GM19468 (cell line): ENCODE measurements around the gene NUDT21.
A peak's percentile ranks its signal among the peaks of the same experiment; 100 is the strongest.
"Not testable (repeated sequence)": the region's sequence is repeated elsewhere in the genome, so short reads cannot be mapped to it uniquely, and the experiment has no call there.

ENCODE experiments used
- ATAC-seq: cut with Tn5 transposase; IDR thresholded peaks from one replicate; pipeline ENCODE4 v1.9.1; 2021; ENCODE audit warnings: mild to moderate bottlenecking, moderate library complexity, moderate number of reproducible peaks; ENCODE audit not compliant: unreplicated experiment; ENCODE audit errors: extremely low read depth

NUDT21 gene

DNA sequence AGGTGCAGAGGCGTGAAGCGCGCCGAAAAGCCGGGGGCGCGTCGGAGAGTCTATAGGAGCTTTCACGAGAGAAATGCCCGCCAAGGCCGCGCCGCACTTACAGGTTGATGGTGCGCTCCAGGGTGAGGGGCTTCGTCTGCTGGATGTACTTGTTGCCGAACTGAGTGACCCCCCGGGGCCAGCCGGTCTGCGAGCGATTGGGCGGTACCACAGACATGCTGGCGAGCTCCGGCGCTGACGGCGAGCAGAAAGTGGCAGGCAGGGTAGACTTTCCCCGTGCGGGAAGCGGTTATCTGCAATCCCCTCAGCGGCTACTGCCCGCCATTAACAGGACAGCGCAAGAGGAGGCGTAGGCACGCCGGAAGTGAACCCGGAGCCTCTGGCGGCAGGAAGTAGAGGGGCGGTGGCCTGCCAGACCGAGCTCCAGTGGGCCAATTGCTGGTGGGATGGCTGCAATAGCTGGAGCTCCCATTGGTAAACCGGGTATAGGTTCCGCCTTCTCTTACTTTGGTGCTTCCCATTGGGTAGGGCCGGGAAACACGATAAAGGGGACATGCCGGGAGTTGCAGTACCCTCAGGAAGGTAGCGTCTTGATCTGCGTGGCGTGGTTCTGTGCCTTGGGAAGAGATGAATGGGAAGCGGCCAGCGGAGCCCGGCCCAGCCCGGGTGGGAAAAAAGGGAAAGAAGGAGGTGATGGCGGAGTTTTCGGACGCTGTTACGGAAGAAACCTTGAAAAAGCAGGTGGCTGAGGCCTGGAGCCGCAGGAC, at the start of gene NUDT21, which contains the start of gene OGFOD1:
NUDT21 (minus strand) TSS at position 347 of the 767 bp plus-strand sequence; CDS start at position 217, 130 bp downstream.
OGFOD1 (plus strand) TSS at position 569 of the 767 bp plus-strand sequence; CDS start at position 628, 59 bp downstream.
- peak; percentile 98 for ATAC-seq

DNA sequence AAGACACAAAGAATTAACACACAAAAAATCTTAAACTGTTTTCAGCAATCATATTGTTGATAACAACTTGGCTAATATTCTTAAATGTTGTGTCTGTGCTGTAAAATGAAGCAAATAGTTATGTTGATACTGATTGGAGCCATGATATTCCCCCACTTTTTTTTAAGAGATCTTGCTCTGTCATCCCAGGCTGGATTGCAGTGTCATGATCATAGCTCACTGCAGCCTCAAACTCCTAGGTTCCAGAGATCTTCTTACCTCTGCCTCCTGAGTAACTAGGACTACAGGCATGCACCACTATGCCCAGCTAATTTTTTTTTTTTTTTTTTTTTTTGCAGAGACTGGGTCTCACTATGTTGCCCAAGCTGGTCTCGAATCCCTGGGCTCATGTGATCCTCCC, 42.7 kb upstream of the NUDT21 start:
- ATAC-seq, result no peak

GRCh38 chr16:56493126-56493525, 42.0 kb upstream of the NUDT21 start:
- no peak for ATAC-seq

GRCh38 chr16:56491657-56492261, 40.6 kb upstream of the NUDT21 start:
- ATAC-seq, result no peak

GRCh38 chr16:56488868-56489267, 37.7 kb upstream of the NUDT21 start:
- not testable (repeated sequence) for ATAC-seq

DNA sequence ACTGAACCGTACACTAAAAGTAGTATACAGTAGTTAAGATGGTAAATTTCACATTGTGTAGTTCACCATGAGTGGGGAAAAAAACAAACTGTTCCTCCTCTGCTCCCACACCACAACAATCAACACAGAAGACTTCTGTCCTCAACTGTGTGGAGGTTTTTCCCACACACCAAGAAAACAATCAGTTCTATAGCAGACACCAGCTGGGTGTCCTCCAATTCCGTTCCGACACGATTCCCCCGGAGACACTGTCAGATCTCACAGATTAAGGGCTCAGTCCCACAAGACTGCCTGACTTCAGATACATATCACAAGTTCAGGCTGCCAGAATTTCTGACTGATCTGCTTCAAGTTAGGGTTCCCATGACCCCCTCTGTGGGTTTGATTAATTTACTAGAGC, 36.9 kb upstream of the NUDT21 start:
- ATAC-seq, result no peak

DNA sequence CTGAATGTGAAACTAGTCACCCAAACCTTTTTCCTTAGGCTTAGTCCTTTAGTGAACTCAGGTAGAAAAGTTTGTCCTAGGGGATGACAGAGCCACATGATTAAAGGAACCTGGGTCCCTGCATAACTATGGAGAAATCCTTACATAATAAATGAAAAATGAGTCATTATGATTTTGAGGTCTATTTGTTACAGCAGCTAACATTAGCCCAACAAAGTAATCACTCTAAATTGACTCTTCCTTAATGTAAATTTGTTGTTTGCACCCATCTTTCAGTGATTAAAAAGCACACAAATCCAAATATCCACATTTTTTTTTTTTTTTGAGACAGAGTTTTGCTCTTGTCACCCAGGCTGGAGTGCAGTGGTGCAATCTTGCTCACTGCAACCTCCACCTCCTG, 32.3 kb upstream of the NUDT21 start:
- no peak for ATAC-seq

- no peak for ATAC-seq
Observed at GRCh38 chr16:56482683-56483236, 31.6 kb upstream of the NUDT21 start.

DNA sequence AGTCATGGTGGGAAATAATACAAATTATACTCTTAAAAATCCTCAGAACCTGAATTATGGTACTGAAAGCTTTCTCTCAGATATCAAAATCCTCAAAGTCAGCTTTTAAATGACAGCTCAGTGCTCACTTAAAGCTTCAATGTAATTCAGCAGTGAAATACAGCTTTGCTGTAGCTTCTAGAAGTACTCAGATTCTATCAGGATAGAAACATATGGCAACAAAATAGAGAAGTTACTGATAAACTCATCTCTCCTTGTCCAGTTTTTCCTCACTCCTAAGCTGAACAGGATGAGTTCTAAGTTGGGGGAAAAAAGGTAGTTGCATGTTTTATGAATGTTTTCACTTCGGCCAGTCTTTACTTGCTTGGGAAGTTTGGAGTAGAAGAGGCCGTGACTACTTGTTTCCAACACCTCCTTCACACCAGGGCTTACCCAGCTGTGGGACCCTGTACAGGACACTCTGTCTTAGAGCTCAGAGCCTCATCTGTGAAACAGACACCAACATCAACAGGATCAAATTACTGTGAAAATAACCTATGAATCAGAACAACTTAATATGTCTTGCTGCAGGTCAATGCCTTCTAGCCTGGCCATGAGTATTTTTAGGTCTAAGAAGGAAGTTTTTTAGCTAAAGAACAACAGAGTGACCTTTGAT, 30.5 kb upstream of the NUDT21 start:
- ATAC-seq, result no peak

- ATAC-seq, result no peak
Observed at GRCh38 chr16:56480776-56481467, 29.8 kb upstream of the NUDT21 start.

DNA sequence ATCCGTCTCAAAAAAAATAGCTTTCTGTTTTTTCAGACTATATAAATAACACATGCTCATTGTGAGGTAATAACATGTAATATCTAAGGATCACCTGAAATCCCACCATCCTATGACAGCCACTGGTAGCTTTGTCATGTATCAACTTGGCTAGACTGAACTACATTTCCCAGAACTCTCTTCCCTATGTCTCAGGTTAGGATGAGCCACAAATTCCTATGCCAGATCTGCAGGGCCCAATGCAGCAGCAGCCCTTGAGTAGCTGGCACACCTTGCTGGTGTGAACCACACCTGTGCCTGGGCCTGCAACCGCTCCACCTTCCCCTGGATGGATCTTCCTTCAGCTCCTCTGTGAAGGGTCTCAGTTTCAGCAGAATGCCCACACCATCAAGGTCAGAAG, 28.3 kb upstream of the NUDT21 start:
- no peak for ATAC-seq

DNA sequence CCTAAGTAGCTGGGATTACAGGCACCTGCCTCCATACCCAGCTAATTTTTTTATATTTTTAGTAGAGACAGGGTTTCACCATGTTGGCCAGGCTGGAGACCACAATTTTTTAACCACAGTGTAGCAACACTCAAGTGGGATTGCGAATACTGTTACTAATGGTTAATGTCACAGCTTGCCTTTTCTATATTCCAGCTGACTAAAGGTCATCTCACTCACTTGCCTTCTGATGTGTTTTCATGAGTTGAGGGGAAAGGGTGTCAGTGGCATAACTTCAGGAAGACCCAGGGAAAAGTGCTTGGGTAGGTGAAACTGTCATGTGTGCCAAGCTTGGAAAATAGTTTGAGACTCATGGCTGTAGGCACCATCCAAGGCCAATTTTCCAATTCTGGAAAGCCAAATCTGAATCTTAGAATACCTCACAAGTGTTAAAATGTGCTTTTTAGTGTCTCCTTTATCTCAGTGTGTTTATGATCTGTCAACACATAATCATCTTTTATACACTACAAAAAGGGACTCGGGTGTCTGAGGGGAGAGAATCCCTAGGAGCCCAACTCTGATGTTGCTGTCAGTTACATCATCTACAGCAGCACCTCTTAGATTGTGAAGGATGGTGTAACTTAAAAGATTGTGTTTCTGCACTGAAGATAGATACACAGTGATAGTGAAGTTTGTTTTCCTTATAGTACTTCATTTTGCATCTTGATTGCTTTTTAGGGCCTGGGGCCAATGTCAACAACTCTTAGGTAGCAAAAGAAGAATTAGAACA, 27.3 kb upstream of the NUDT21 start:
- ATAC-seq, result no peak

- ATAC-seq, result no peak
Observed at GRCh38 chr16:56477096-56477878, 26.2 kb upstream of the NUDT21 start.

DNA sequence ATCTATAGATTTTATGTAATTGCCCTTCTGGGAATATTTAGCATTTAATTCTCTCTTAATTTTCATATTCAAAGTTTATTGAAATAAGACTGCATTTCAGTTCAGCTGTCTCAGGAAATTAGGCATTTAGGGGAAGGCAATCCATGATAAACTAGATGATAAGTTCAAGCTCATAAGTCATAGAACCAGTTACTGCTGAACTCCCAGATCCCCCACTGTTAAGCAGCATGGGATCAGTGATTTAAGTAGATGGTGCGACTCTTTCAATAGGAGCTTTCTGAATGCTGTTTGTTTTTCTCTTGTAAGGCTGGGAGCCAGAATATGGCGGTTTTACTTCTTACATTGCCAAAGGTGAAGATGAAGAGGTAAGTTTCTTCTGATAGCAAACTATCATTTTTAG, 24.1 kb upstream of the NUDT21 start:
- ATAC-seq, result no peak

GRCh38 chr16:56470666-56471065, 19.5 kb upstream of the NUDT21 start:
- no peak for ATAC-seq

DNA sequence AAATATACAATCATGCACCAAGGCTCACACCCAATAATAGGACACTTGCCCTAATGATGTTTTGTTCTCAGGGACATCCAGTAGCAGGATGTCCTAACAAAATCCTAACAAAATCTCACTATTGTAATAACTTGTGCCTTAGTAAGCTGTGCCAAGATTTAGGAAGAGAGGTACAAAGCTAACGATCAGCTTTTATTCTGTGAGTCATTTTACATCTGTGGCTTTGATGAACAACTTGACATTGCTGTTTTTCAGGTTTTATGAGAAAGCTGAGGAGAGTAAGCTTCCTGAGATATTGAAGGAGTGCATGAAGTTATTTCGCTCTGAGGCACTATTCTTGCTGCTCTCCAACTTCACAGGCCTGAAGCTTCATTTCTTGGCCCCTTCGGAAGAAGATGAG, 19.1 kb upstream of the NUDT21 start:
- ATAC-seq, result no peak

- ATAC-seq, result no peak
Observed at GRCh38 chr16:56469748-56470147, 18.6 kb upstream of the NUDT21 start.

- ATAC-seq, result no peak
Observed at GRCh38 chr16:56468800-56469199, 17.7 kb upstream of the NUDT21 start.

GRCh38 chr16:56466344-56466743, 15.2 kb upstream of the NUDT21 start:
- no peak for ATAC-seq
